NAMALWA (cell line): ENCODE measurements around the gene TCERG1.

Experiments
- DNase-seq: peaks from one replicate; pipeline ENCODE4 v3.0.0-alpha.2; 2015; ENCODE audit warnings: low spot score

TCERG1 gene

DNA sequence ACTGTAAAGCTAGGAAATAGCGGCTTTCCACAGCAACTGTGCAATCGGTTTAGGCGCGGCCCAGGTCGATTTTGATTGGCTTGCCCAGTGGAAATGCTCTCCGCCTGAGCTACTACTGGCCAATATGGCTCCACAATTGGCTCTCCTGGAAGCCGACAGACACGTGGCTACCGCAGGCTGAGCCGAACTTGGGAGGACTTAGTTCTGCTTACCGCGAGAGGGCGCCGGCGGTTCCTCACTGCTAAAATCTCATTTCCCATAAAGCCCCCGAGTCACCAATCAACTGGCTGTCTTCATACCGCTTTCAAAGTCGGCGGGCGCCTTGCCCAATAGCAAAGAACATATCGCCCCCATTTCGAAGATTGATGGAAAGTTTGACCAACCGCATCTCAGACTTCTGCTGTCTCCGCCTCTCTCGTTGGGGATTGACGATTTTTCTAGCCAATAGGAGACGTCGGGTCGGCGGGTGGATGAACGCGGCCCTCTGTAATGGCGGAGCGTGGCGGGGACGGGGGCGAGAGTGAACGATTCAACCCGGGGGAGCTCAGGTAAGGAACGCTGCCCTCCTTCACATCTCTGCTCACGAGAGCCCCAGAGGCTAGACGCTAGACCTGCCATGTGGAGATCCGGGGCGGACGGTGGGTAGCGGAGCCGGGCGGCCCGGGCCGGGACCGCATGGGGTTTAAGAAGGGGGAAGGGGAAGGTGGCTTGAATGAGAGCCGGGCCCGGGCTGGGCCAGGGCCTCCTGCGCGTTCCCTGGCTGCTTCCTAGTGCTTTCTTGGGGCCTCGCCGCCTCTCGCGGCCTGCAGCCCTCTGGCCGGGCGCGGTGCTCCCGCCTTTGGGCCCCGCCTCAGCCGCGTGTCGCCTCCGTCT lies at the start of gene TCERG1:
Gene TCERG1, plus strand, starts transcription at position 473 of the 873 bp plus-strand sequence. Its CDS starts 17 bp downstream, at position 490.
- peak; percentile 100 for DNase-seq

DNA sequence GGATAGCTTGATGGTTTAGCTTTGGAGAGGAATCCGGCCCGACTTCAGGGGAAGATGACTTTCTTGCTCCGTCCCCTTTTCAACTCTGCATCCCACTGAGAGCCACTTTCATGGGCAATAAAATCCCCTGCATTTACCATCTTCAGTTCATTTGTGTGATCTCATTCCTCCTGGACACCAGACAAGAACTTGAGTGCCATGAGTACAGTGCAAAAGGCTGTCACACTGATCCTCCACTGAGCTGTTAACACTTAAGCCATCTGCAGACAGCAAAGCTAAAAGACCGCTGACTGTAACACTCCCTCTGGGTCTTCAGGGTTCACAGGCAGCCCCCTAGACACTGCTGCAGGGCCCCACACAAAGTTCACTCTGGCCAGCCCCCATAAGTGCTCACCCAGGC lies 48.3 kb upstream of the TCERG1 start:
- no peak for DNase-seq

DNA sequence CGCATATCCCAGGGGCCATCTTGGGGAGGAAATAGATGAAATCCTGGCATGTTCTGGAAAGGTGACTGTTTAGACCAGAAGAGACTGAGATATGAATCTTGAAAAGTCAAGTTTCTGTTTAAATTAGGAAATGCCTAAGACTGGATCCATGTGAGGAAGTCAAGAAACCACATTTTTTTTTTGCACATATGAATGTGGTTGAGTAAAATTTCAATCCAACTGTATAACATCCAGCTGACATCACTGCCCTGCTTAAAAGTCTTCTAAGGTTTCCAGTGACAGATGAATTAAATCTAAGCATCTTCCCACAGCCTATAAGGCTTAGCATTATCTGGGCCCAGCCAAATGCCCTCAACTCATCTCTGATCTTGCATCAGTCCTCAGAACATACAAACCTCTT lies 47.7 kb upstream of the TCERG1 start:
- no peak for DNase-seq

DNA sequence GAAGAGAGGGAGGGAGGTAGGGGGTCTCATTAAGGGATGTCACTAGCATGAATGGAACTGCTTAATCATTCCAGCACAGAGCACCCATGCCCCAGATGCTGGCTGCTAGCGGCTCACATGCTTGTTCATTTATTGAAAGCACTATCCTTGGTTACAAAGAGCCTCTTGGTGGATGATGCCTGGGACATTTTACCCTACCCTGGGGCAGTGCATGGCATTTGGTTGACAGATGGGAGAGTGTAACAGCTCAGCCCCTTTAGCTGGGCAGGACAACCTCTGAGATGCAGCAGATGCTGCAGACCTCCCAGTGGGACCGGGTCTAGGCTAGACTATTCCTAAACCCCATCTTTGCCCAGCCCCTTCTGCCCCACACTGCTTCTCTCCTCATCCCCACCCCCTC lies 46.9 kb upstream of the TCERG1 start:
- DNase-seq: no peak

DNA sequence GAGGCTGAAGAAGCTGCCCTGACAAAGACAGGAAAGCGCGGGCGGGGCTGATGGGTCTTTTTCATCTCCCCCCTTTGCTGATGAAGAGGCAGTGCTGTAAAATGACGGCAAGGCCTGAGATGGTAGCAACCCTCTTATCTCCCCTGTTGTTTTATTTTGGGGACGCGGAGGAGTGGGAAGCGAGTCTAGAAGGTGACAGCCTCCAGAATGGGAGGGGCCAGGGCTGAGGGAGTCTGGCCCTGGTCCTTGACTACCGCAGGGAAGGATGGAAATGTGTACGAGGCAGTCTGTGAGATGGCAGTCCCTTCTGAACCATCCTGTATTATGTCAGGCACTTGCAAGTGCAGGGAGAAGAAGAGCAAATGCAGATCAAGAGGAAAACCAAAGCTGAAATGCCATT lies 46.1 kb upstream of the TCERG1 start:
- DNase-seq: no peak

DNA sequence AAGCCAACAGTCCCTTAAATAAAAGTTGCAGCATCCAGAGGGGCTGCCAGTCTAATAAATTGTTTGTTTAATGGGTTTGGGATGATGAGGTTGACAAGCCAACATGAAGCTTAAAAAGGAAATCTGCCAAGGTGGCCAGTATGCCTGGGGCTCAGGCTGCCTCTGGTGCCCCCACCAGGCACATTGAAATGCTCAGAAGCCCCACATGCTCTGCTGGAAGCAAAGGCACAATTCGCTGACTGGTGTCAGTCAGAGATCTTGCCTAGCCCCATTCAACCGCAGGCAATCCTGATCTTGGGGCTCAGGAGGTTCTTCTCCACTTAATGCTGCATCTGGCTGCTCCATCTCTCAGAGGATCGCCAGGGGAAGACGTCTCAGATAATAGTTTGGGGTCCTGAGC lies 44.2 kb upstream of the TCERG1 start:
- no peak for DNase-seq

DNA sequence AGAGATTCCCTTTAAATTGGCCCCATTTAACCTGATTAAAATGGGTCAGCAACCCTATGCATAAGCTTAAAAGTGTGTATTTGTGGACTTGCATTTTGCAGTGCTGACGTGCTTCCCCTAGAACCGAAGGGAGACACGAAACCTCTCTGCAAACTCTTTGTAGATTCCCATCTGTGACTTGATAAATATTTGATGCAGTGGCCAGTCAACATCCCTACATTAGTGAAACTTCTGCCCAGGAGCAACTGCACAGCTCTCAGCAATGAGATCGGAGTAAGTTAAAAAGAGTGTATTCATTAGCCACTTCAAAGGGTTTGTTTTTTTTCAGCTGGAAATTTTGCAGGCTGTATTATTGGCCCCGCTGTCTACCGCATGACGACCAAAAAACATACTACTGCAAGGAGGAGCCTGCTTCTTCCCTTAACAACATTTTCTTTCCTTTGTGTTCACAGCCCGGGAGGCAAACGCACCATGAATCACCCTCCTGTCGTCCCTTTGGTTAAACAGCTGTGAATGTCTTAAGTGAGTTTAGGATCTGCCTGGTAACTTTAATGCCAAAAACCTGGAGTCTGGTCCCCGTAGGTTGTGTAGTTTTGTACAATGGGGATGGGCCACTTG lies 38.0 kb upstream of the TCERG1 start:
- DNase-seq: no peak

DNA sequence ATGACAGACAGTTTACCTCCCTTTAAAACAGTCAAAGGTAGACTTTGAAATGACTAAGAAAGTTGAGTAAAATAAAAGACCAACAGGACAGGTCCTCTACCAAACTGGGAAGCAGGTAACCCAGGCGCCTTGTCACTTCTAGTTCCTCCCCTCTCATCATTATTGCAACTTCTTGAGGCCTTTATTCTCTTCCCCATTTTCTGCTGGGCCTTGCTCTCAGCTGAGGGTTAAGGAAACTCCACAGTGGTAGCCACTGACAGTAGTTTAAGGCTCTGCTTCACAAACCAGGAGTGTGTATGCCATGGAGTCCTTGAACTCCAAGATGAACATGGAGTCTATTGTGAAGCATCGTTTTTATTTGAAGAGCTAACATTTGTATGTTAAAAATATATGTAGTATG lies 36.9 kb upstream of the TCERG1 start:
- no peak for DNase-seq

DNA sequence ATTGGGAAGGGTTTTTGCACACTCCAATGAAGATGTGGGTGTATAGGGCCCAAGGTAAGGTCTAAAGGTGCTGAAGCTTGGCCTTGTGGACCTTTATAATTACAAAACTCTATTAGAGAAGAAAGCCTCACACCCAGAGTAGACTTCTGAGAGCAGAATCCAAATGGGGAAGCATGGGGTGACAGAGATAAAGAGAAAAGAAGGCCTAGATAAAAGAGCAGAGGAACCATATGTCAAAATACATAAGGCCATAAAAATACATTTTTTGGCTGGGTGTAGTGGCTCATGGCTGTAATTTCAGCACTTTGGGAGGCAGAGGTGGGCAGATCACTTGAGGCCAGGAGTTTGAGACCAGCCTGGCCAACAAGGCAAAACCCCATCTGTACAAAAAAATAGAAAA lies 27.4 kb upstream of the TCERG1 start:
- no peak for DNase-seq

DNA sequence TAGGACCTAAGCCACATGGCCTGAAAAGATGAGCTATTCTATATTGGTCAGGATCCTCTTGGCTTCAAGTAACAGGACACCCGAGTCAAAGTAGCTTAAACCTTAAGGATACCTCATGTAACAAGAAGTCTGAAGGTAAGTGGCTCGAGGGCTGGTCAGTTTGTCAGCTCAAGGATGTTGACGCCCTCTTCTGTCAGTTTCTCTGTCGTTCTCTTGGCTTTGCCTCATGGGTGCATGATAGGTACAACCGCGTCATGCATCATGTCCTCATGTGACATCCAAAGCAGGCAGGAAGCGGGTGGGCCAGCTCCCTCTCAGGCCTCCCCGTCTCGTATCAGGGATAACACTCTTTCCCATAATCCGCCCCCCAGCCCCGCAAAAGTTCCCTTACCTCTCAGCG lies 22.1 kb upstream of the TCERG1 start:
- DNase-seq: no peak

DNA sequence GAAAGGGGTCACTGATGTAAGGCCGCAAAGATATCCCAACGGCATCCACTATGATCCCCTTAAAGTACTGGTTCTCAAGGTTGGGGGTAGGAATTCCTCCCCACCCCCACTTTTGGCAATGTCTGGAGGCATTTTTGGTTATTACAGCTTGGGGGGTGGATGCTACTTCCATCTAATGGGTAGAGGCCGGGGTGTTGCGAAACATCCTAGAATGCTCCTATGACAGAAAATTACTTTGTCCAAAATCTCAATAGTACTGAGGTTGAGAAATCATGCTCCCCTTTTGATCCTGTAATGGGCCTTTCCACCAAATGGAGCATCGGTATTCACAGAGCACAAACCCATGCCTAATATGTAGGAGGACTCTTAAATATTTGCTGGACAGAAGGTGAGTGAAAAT lies 20.8 kb upstream of the TCERG1 start:
- DNase-seq: no peak

DNA sequence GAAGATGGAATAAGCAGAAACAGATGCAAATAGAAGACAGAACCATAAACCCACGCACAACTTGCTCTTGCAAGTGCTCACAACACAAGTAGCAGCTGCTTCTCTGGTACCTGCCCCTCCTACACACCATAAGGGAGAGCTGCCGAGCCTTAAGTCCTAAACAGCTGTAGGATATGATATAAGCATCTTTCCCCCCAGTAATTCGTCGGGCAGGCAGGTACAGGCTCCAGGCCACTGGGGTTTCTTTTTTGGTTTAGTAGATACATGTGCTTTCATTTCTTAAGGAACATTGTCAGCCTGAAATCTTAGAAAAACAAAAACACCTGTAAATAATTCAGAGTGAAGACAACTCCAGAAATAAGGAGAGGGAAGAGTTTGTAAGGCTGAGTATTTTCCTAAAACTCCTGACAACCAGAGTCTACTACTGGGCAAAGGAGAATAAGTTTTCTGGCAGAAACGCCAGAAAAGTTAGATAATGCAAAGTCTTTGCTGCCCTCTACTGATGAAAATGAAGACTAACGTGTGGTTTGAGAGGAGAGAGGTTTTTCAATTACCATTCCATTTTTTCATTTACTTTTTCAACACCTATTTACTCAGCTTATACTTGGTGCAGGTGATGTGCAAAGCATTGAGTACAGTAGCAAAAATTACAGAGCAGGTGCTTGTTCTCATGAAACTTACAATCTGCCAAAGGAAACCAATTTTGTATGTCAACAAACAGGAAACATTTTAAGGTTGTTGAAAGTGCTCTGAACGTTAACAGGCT lies 20.1 kb upstream of the TCERG1 start:
- peak; percentile 68 for DNase-seq

DNA sequence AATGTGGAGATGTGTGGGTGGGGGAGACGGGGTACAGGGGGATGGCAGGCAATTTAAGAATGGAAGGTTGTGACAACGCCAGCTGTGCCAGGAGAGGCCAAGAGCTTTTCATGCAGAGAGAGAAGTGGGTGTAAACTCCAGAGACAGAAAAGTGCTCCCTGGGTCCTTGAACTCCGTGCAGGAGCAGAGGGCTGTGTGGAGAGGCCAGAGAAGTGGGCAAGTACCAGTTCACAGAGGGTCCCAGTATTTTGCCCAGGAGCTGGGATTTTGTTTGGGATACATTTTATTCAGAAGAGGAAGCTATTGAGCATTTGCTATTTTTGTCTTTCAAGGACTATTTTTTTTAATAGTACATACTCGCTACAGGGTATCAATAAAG lies 19.5 kb upstream of the TCERG1 start:
- DNase-seq: no peak

DNA sequence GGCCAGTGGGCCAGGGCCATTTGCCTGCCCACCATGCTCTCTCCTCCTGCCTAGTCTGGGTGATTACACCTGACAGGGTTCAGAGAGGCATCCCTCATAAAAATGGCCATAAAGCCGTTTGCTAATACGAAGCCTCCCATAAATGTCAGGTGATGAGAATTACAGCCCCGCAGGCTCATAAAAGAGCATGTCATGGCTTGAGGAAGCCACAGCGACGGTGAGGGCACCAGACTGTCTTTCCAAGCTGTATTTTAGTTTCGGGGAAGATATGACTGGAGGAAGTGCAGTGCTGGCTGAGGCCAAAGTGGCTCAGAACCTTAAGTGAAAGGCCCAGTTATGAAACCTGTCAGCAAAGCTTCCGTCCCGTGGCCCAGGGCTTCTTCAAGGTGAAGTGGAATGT lies 18.5 kb upstream of the TCERG1 start:
- no peak for DNase-seq

DNA sequence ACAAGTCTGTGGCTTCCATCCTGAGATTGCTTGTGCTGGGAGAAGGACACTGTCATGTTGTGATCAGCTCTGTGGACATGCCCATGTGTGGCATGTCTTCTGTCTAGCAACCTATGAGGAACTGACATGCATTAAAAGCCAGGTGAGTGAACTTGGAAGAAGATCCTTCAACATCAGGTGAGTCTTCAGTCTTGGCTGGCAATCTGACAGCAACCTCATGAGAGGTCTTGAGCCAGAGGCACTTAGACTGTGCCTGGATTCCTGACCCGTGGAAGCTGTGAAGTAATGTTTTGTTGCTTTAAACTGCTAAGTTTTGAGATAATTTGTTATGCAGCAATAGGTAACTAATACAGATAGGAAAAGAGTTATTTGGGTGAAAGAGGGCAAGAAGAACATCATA lies 6.8 kb upstream of the TCERG1 start:
- no peak for DNase-seq

DNA sequence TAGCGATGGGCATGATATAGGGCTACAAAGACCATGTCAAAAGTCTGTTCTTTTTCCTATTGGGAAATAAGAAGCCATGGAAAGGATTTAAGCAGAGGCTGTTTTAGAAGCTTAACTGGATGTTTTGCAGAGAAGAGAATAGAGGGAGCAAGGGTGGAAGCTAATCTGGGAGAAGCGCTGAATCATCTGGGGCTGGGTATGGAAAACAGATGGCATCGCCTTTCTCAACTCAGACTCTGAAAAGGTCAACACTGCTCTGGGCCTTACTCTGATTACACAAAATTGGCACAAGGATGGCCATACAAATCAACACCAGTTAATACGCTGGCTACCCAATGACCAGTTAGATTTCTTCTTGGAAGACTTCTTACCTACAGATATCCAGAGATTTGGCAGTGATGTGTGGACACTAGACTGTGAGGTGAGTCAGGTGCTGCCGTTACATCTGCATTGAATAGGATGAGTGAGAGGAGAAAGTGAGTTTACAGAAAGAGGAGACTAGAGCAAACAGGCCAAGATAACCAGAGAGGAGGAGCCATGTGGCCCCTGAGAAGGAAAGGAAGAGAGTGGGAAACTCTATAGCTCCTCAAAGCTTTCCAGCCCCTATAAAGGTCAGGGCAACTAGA lies 6.2 kb upstream of the TCERG1 start:
- DNase-seq: no peak

DNA sequence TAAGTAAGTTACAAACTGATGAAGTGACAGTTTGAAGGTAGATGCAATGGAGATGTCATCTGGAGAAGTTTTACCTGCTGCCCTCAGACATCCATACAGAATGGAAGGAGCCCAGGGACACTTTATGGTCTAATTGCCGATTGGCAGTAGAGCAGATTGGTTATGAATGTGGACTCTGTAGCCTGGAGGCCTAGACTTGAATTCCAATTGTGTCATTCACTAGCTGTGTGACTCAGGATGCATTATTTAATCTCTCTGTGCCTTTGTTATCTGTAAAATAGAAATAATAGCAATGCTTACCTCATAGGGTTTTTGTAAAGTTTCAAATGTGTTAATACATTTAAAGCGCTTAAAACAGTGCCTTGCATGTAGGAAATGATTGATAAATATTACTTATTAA lies 5.2 kb upstream of the TCERG1 start:
- DNase-seq: no peak

DNA sequence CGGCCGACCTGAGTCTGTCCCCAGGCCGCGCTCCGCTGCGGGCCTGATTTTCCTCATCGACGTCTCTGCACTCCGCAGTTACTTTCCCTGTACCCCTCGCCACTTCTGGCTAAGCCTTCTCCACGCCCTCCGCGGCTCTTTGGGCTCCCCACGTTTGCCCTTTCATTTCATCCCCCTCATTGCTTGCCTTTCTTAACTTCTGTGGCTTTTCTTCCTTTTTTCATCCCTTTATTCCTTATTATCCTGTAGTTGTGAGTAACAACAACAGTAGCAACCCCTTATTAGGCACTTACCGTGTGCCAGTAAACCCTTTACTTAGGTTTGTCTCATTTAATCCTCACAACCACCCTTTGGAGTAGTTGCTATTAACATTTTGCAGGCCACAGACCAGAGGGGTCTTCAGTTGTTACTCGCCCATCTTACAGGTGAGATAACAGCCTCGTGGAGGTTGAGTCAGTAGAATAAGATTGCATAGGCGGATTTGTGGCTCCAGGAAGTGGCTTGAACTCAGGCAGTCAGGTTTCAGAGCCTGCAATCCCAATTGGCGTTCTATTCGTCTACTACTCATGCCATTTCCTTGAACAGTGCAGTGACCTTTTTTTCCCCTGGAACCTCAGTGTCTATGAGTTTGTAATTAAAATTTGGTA lies 724 bp downstream of the TCERG1 start:
- DNase-seq: peak; percentile 76

DNA sequence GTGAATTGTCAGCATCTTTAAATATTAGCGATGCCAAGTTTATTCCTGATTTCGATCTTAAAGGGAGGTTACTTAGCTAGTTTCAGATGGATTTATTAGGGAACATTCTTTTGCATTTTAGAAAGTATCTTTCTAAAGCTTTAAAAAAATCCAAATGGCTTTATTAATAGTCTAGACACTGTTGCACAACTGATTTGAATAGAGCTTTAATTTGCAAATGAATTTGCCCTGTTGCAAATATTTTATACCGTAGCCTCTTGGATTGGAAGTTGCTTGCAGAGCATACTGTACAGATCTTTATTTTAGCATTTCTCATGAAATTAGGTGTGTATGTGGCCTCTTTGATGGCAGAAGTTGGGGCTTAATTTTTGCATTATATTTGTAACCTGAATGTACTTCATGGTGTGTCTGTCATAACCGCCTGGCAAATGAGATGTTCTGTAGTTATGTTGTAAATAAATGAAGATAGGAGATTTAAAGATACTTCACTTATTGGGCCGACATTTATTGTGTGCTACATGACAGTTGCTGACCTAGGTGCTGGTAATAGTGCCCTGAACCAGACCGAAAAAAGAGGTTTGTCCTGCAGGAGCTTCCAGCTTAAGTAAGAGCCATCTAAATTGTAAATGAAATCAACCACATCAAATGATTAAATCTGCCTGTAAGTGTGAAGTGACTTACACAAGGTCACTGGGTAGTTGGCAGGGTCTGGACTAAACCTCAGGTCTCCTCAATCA lies 1.8 kb downstream of the TCERG1 start:
- DNase-seq: peak; percentile 11

DNA sequence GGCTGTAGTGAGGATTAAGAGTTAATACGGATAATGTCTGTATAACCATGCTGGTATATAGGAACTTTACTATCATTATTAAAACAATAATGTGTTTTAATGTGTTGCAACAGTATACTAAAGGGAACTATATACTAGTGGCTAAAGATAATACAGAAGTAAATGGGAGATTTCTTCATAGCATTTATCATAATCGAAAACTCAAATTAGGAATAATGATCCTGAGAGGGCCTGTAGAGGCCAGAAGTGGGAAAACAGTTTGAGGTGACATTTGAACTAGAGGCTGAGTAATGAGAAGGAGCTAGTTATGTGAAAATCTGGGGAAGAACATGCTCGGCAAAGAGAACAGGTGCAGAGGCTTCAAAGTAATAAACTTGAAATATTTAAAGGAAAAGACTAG lies 2.9 kb downstream of the TCERG1 start:
- DNase-seq: no peak

DNA sequence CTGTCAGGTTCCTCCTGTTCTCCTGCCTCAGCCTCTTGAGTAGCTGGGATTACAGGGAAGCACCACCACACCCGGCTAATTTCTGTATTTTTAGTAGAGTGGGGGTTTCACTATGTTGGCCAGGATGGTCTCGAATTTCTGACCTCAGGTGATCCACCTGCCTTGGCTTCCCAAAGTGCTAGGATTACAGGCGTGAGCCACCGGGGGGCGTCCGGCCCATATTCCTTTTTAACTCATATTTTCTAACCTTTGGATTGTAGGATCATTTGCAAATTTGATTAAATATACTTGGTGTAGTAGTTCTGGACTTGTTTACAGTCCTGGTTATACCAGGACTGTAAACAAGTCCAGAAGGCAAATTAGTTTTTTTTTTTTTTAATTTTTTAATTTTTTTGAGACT lies 4.3 kb downstream of the TCERG1 start:
- DNase-seq: no peak
